GM10847 (cell line): ENCODE results near the gene POU2F1.

Source experiments
- POLR2A ChIP-seq: IDR thresholded peaks from 2 replicates; pipeline ENCODE4 v1.6.1; 2011; ENCODE audit not compliant: insufficient read length; ENCODE audit errors: extremely low read depth

The POU2F1 gene

DNA sequence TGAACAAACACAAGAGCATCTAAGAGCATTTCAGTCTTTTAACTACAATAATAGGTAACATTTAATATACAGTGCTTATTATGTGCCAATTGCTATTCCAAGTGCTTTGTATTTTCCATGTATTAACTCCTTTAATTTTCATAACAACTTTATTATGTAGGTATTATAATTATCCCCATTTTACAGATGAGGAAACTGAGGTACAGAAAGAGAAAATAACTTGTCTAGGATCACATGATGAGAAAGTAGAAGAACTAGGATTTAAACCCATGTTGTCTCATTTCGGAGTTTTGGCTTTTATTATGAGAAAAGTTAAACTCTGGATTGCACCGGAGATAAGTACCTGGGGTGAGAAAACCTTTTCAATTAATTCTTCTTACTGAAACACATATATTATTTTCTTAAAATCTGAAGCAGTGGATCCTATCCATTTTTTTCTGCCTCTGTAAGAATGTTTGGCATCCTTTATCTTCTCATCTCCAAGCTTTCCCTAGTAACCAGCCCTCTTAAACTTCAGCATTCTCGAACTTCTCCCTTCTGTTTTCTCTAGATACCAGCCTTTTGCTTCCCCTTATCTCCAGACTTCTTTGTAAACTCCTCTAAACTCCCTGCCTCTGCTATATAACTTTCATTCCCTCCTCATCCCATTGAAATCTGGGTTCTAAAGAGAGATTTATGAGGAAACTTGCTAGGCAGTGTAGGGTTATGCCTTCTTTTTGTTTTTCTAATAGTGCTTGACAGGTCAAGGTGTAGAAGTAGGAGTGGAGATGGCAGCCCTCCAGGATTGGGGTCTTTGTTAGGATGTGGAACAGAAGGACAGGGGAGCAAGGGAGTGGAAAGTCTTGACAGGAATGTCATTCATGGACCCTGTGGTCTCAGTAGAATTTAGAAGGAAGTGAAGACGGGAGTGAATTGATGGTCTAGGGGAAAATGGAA, 28.3 kb downstream of the POU2F1 start:
- no peak for TF ChIP-seq POLR2A

DNA sequence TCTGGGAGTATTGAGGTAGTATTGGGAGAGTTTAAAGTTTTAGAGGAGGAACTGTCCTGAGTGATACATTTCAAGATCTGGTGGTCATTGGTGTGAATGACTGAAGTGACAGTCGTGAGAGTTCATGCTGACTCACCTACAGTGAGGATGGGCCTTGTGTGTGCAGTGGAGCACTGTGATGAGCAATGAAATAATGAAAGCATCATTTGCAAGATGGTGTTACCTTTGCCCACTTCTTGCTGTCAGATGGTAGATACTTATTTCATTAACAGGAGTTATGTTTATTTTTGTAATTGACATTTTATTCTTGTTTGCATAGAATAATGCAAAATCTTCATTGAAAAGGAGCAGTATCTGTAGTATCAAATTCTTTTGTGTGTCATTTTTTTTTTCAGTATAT, 29.0 kb downstream of the POU2F1 start:
- no peak for TF ChIP-seq POLR2A

DNA sequence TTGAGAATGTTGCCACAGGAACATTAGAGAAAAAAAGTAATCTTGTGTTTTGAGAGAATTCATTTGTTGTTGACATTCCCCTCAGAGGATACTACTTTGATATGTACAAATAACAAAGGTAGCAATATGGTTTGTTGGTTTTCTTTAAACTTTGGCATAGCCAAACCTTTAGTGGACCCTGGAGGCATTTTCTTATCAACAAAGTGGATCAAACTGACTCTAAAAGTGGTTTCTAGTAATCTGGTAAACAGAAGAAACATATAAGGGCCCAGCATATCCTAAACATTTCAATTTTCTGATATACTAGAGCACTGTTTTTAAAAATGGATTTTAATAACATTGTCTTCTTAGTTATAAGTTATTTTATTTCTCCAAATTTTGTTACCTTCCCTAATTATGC, 29.8 kb downstream of the POU2F1 start:
- no peak for TF ChIP-seq POLR2A

DNA sequence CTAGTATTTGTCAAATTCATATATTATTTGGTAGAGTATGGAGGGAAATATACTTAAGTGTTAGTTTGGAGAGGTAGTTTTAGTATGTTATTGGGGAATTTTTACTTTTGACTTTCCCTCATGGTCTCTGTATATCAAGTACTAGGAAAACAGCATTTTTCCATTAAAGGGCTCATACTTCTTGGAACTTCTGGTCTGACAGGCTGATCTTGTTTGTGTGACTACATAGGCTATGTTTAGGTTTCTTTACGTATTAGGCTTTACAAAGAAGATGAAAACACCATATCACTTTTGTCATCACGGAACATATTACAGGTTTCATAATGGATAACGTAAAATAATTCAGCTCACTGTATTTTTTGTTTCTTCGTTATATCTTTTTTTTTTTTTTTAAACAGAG, 30.8 kb downstream of the POU2F1 start:
- TF ChIP-seq POLR2A, result no peak

DNA sequence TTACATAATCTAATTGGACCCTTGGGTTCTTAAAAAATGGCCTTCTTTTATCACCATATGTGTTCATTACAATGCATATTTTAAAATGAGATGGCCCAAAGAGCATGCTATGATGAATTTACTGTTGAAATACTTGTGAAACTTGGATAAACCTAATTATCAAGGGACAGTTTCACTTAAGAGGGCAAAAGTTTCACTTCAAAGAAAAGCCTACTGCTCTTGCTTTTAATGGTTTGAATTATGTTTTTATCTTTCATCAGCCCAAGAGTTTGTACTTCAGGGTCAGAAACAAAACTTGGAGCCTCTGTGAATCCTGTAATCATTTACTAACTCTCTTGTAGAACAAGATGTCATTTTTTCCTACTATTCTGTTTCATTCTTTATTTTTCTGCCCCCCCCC, 32.3 kb downstream of the POU2F1 start:
- no peak for TF ChIP-seq POLR2A

DNA sequence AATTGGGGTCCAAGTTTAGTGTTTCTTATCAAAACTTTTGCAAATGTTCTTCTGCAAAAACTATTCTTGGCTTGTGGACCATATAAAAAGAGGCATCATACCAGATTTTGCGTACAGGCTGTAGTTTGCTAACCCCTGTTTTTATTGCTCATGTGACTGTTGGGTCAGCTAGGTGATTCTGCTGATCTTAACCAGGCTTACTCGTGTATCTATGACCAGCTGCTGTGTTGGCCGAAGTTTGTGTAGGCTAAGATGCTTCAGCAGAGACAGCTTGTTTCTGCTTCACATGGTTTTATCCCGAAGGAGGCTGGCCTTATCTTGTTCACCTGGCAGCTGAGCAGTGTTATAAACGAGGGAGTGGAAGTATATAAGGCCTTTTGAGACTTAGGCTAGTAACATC, 38.2 kb downstream of the POU2F1 start:
- TF ChIP-seq POLR2A, result no peak

DNA sequence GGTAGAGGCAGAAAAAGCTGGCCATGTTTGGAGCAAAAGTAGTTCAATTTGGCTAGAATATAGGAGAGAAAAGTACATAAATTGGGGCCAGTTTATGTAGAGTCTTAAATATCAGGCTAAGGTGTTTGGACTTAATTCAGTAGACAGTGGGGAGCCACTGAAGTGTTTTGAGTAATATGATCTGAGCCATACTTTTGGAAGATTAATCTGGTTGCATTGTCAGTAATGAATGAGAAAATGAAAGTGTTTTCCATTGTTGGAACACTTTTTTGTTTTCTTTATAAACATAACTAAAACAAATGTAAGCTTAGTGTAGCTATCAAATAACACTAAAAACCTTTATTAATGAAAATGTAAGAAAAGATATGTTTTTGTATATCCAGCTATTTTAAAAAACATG, 42.1 kb downstream of the POU2F1 start:
- TF ChIP-seq POLR2A, result no peak

DNA sequence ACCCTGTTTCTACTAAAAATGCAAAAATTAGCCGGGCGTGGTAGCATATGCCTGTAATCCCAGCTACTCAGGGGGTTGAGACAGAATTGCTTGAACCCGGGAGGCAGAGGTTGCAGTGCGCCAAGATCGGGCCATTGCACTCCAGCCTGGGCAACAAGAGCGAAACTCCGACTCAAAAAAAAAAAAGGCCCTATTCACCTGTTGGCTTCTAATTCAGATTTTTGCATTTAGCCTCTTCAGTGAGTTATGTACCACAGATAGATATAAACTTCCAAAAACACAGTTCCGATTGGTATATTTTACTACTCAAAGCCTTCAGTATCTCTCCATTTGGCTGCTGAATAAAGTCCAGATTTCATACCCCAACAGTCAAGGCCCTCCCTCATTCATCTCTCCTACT, 42.7 kb downstream of the POU2F1 start:
- TF ChIP-seq POLR2A, result no peak

DNA sequence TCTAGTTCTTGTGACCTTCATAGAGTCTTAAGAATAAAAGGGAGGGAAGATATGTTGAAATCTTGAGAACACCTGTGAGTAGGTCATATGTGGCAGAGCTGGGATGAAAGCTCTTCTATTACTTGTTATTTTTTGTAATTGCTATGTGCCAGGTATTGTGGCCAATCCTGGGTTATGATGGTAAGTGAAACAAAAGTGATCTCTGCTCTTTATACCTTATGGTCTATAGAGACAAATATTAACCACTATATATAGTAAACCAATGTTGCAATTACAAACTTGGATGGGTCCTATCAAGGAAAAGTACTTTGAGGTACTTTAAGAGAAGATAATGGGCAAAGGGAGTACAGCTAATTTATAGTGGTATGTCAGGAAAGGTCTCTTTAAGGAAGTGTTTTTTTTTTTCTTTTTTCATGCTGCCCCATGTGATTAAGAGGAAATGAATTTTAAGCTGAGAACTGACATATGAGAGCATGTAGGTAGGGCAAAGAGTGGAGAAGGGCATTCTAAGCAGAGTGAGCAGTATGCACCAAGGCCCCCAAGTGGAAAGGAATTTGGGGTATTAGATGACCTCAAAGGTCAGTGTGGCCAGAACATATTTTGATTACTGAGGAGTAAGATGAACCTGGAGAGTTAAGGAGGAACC, 43.3 kb downstream of the POU2F1 start:
- no peak for TF ChIP-seq POLR2A

DNA sequence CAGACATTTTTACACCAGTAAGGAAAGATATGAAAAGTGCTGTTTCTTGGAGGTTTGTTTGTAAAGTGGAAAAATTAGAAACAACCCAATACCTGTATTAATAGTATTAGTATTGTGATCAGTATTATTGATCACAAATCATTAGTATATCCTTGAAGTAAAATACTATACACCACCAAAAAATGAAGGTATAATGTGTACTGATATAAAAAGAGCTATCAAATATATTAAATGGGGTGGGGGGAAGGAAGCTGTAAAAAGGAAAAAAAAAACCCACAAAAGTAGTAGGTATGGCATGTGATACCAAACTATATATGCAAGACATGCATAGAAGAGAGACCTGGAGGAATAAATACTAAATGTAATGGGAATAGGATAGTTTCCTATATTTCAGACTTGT, 46.3 kb downstream of the POU2F1 start:
- no peak for TF ChIP-seq POLR2A

DNA sequence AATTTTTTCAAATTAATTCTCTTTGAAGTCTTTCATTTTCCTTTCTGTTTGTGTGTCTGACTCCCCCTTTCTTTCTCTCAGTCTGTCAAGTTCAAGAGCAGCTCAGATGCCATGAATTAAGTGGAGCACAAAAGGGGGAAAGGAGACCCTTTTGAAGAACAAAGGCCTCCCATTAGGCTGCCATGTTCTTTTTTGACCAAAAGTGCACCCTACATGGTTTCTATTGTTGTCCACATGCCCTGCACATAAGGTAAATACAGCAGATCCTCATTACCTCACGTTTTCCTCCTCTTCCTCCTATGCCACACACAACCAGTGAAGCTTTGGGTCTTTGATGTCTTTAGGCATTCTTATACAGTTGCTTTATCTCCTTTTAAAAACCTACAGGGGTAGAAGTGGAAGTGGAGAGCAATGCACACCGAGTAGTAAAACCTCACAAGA, 47.7 kb downstream of the POU2F1 start:
- no peak for TF ChIP-seq POLR2A

DNA sequence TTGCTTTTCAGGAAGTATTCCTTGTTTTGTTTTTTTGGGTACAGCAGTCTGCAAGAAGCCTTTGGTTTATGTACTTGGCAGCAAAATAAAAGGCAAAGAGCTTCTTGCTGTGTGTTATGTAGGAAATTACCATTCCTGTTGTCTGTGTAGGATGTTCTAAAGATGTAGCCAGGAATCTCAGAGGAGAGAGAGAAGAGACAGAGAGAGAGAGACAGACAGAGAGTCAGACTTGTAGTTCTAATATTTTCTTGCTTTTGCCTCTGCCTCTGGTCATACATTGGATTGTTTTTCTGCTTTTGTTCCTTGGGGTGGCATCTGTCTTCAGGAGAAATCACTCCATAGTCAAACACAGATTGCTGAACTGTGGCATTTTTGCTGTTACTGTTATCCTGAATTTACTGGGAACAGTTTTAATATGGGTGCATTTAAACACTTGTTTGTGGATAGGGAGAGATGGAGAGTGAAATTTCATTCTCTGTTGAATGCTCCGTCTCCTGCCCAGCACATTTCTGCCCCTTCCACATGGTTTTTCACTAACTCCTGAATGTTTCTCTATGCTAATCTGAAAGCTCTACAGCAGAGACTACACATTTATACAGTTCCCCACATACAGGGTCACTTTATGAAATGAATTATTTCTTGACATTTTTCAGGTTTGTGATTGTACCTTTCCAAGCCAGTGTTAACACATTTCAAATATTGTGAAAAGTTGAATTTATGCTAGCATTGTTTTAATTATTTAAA, 49.8 kb downstream of the POU2F1 start:
- TF ChIP-seq POLR2A, result no peak

DNA sequence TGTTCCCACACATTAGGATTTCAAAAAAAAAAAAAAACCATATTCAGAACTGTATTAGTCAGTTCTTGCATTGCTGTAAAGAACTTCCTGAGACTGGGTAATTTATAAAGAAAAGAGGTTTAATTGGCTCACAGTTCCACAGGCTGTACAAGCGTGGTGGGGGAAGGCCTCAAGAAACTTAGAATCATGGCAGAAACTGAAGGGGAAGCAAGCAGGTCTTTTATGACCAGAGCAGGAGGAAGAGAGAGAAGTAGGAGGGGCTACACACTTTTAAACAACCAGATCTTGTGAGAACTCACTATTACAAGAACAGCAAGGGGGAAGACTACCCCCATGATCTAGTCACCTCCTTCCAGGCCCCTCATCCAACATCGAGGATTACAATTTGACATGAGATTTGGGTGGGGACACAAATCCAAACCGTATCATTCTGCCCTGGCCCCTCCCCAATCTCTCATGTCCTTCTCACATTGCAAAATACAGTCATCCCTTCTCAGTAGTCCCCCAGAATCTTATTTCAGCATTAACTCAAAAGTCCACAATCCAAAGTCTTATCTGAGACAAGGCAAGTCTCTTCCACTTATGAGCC, 51.8 kb downstream of the POU2F1 start:
- TF ChIP-seq POLR2A, result no peak

DNA sequence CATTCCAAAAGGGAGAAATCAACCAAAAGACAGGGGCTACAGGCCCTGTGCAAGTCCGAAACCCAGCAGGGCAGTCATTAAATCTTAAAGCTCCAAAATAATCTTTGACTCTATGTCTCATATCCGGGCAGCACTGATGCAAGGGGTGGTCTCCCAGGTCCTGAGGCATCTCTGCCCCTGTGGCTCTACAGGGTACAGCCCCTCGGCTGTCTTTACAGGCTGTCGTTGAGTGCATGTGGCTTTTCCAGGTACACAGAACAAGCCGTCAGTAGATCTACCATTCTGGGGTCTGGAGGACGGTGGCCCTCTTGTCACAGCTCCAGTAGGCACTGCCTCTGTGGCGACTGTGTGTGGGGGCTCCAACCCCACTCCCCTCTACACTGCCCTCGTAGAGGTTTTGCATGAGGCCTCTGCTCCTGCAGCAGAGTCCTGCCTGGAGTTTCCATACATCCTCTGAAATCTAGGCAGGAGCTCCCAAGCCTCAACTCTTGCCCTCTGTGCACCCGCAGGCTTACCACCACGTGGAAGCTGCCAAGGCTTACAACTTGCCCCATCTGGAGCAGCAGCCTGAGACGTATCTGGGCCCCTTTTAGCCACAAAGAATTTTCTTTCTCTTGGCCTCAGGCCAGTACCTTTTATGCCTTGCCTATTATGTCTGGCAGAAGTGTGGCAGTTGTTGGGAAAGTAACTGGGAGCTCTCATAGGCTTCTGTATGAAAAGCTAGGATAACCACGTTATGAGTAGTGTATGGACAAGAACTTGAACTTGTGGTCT, 52.5 kb downstream of the POU2F1 start:
- no peak for TF ChIP-seq POLR2A

DNA sequence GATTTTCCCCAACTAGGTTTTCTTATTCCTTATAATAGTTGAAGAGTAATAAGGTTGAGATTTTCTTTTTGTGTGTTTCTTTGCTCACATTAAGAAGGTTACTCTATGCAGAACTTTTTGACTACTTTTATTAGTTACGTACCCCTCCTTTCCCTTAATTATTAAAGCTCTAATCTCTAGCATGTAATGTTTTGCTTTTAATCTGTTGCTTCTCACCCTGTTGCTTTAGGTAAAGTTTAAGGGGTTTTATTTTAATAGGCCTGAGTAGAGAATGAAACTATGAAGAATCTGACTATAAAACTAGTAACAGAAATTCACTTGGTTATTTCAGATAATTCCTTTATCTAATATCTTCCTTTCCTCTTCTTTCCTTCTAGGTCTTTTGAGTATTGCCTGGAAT, 53.4 kb downstream of the POU2F1 start:
- TF ChIP-seq POLR2A, result no peak

DNA sequence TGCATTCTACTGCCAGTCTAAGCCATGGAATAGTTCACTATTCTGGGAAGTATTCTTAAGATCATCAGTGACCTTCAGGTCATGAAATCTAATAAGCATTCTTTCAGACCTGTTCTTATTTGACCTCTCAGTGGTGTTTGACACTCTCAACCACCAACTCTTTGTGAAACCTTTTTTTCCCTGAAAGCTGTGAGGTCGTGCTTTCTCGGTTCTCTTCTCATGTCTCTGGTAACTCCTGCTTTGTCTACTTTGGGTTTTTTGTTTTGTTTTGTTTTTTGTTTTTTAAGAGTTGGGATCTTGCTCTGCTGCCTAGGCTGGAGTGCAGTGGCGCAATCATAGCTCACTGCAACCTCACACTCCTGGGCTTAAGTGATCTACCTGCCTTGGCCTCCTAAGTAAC, 56.3 kb downstream of the POU2F1 start:
- TF ChIP-seq POLR2A, result no peak
